HL-60 (cell line): Measurements from ENCODE around the gene RAB28.

ENCODE experiments used
- POLR2AphosphoS5 ChIP-seq: IDR thresholded peaks from 2 replicates; pipeline ENCODE4 v1.6.1; 2012; ENCODE audit warnings: low read depth
- REST ChIP-seq: IDR thresholded peaks from 2 replicates; pipeline ENCODE4 v1.6.1; 2012; ENCODE audit warnings: low read depth; ENCODE audit not compliant: insufficient replicate concordance
- TF ChIP-seq, protein P1 (sequence below): IDR thresholded peaks from one replicate; pipeline ENCODE4 v1.5.1; 2011; ENCODE audit warnings: low read length, control low read depth, inconsistent platforms; ENCODE audit not compliant: insufficient read depth

DNA sequence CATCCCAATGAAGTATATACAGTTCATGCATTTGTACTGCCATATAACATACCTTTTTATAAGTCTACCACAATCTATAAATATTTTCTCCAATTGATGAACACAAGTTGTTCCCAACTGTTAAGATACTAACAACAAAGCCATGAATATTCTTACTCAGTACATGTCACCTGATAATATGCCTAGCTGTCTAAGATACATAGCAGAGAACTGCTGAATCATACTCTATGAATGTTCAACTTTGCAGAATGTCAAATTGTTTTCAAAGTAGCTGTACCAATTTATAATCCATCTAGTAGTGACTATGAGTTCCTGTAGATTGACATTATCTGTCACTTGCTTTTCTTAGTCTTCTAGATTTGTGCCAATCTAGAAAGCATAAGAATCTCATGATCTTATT lies 84.9 kb downstream of the RAB28 start:
- TF ChIP-seq REST (no peak), POLR2AphosphoS5 (no peak)
- TF ChIP-seq, protein P1, sequence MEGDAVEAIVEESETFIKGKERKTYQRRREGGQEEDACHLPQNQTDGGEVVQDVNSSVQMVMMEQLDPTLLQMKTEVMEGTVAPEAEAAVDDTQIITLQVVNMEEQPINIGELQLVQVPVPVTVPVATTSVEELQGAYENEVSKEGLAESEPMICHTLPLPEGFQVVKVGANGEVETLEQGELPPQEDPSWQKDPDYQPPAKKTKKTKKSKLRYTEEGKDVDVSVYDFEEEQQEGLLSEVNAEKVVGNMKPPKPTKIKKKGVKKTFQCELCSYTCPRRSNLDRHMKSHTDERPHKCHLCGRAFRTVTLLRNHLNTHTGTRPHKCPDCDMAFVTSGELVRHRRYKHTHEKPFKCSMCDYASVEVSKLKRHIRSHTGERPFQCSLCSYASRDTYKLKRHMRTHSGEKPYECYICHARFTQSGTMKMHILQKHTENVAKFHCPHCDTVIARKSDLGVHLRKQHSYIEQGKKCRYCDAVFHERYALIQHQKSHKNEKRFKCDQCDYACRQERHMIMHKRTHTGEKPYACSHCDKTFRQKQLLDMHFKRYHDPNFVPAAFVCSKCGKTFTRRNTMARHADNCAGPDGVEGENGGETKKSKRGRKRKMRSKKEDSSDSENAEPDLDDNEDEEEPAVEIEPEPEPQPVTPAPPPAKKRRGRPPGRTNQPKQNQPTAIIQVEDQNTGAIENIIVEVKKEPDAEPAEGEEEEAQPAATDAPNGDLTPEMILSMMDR: no peak
